HepG2 (cell line): ENCODE data around the gene FBXO7. TPM values are rescaled to one million over a fixed set of nuclear protein-coding genes. Genes with fewer than 3 reads are reported as not detected.

Experiments used
- FOXC1 ChIP-seq: sonication (generic); formaldehyde crosslinking; IDR thresholded peaks from 2 replicates; pipeline ENCODE4 v1.8.0; 2022; ENCODE audit warnings: mild to moderate bottlenecking, missing genetic modification reagents, borderline replicate concordance
- FOXM1 ChIP-seq: sonication (generic); formaldehyde crosslinking; IDR thresholded peaks from 2 replicates; pipeline ENCODE4 v1.5.0; 2020; ENCODE audit warnings: missing genetic modification reagents
- HOXA5 ChIP-seq: sonication (generic); formaldehyde crosslinking; IDR thresholded peaks from 2 replicates; pipeline ENCODE4 v1.4.0; 2020; ENCODE audit warnings: missing genetic modification reagents
- KLF9 ChIP-seq: IDR thresholded peaks from 2 replicates; pipeline ENCODE4 v1.6.1; 2016; ENCODE audit warnings: low read depth
- LCORL ChIP-seq, 2 experiments: fragments of 450-650 bp in 1 of 2; sonication (generic) in 1 of 2; formaldehyde crosslinking in 1 of 2; IDR thresholded peaks; 2 replicates each; pipeline versions ENCODE4 v1.5.0 to v1.6.1; 2017 to 2020; ENCODE audit warnings: antibody characterized with exemption in 1 of 2, missing genetic modification reagents in 1 of 2
- NFYC ChIP-seq: IDR thresholded peaks from 2 replicates; pipeline ENCODE4 v1.6.1; 2016; ENCODE audit warnings: missing genetic modification reagents, missing compliant biosample characterization
- REL ChIP-seq: sonication (generic); formaldehyde crosslinking; conservative IDR thresholded peaks from 2 replicates; pipeline ENCODE4 v1.8.0; 2022; ENCODE audit warnings: mild to moderate bottlenecking, missing genetic modification reagents, moderate library complexity
- SMYD3 ChIP-seq: sonication (generic); formaldehyde crosslinking; IDR thresholded peaks from 2 replicates; pipeline ENCODE4 v1.8.1; 2023; ENCODE audit warnings: mild to moderate bottlenecking, missing genetic modification reagents
- TAF15 ChIP-seq: fragments of 200-400 bp; formaldehyde crosslinking; IDR thresholded peaks from one replicate; pipeline ENCODE4 v1.6.1; 2018; ENCODE audit warnings: mild to moderate bottlenecking, low read depth, low read length; ENCODE audit not compliant: poor library complexity, severe bottlenecking
- U2AF1 ChIP-seq: fragments of 200-400 bp; formaldehyde crosslinking; optimal IDR thresholded peaks from 2 replicates; pipeline ENCODE3; 2017; ENCODE audit warnings: mild to moderate bottlenecking, low read depth, low read length
- ZFY ChIP-seq: sonication (generic); formaldehyde crosslinking; IDR thresholded peaks from 2 replicates; pipeline ENCODE4 v1.4.0; 2020; ENCODE audit warnings: missing genetic modification reagents
- ZNF136 ChIP-seq: sonication (generic); formaldehyde crosslinking; IDR thresholded peaks from 2 replicates; pipeline ENCODE4 v1.8.1; 2022; ENCODE audit warnings: low read depth, mild to moderate bottlenecking, moderate library complexity, missing genetic modification reagents
- ZNF234 ChIP-seq: sonication (generic); formaldehyde crosslinking; conservative IDR thresholded peaks from 2 replicates; pipeline ENCODE4 v1.5.1; 2020; ENCODE audit warnings: mild to moderate bottlenecking, missing genetic modification reagents
- ZNF484 ChIP-seq: sonication (generic); formaldehyde crosslinking; IDR thresholded peaks from 2 replicates; pipeline ENCODE4 v1.5.1; 2020; ENCODE audit warnings: mild to moderate bottlenecking, low read depth, missing genetic modification reagents, borderline replicate concordance
- ZNF83 ChIP-seq: sonication (generic); formaldehyde crosslinking; IDR thresholded peaks from 2 replicates; pipeline ENCODE4 v1.4.0; 2020; ENCODE audit warnings: missing genetic modification reagents, mild to moderate bottlenecking, borderline replicate concordance
- polyA plus RNA-seq, 8 experiments: library from polyadenylated mRNA; depleted of rRNA in 3 of 8; stranded (reverse) in 7 of 8; unstranded in 1 of 8; fragments of >200 nt; fragmentation: Illumina TruSeq in 4 of 8; extraction: Trizol in 4 of 8; gene quantifications; 2 replicates each; pipeline versions ENCODE4 v1.2.1 to v1.2.3, GENCODE V29; 2011 to 2016; ENCODE audit warnings: low read depth in 4 of 8, missing spikeins in 1 of 8, mixed read lengths in 1 of 8; ENCODE audit not compliant: insufficient read depth in 1 of 8
- total RNA-seq, 5 experiments: library from RNA; depleted of rRNA; stranded (reverse); fragments of >200 nt; fragmentation: Illumina TruSeq; extraction: Trizol; gene quantifications; 2 replicates each; pipeline ENCODE4 v1.2.3, GENCODE V29; 2016; ENCODE audit warnings: low read depth in 1 of 5
- TF ChIP-seq, protein P1 (sequence below): sonication (generic); formaldehyde crosslinking; IDR thresholded peaks from 2 replicates; pipeline ENCODE4 v1.4.0; 2020; ENCODE audit warnings: missing genetic modification reagents, borderline replicate concordance
- TF ChIP-seq, protein P2 (sequence below): sonication (generic); formaldehyde crosslinking; IDR thresholded peaks from 2 replicates; pipeline ENCODE4 v1.4.0; 2020; ENCODE audit warnings: missing genetic modification reagents, mild to moderate bottlenecking, borderline replicate concordance
- TF ChIP-seq, protein P3 (sequence below): IDR thresholded peaks from 2 replicates; pipeline ENCODE4 v1.6.1; 2012; ENCODE audit warnings: low read length, improper control_type of control experiment

FBXO7 gene
- total and polyA plus RNA-seq, 2 of the 13 experiments (the other 11 are each of a cell fraction or from before 2014, with no cell fraction given) = 105 to 172 TPM

DNA sequence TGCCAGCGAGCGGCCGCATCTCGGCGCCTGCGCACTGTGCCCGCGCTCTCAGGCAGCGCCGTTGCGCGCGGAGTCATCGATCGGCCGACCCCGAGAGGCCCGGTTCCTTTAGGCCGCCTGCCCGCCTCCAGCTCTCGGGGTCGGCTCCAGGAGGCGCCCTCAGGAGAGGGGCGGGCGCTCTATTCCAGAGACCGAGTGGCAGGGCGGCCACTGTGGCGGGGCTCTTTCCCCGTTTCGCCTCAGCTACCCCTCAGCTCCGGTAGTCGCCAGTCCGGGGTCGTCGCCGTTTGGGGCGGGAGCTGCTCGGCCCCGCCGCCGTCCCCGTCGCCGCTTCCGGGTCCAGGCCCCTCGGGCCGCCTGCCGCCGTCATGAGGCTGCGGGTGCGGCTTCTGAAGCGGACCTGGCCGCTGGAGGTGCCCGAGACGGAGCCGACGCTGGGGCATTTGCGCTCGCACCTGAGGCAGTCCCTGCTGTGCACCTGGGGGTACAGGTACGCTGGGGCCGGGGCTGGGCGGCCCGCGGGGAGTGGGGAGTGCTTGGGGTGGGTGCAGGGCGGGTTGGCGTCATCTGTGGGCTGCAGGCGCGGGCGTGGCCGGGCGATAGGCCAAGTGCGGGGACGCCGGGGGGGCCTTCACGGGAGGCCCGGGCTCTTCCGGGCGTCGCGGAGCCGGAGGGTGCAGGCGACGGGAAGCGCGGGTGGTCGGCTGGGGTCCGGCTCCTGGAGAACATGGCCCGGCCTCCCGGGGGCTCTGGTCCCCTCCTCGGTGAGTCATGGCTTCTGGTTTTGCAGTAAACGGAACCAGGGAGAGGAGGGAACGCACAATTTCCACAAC, at the start of gene FBXO7 (continued):
- TF ChIP-seq, protein P1, sequence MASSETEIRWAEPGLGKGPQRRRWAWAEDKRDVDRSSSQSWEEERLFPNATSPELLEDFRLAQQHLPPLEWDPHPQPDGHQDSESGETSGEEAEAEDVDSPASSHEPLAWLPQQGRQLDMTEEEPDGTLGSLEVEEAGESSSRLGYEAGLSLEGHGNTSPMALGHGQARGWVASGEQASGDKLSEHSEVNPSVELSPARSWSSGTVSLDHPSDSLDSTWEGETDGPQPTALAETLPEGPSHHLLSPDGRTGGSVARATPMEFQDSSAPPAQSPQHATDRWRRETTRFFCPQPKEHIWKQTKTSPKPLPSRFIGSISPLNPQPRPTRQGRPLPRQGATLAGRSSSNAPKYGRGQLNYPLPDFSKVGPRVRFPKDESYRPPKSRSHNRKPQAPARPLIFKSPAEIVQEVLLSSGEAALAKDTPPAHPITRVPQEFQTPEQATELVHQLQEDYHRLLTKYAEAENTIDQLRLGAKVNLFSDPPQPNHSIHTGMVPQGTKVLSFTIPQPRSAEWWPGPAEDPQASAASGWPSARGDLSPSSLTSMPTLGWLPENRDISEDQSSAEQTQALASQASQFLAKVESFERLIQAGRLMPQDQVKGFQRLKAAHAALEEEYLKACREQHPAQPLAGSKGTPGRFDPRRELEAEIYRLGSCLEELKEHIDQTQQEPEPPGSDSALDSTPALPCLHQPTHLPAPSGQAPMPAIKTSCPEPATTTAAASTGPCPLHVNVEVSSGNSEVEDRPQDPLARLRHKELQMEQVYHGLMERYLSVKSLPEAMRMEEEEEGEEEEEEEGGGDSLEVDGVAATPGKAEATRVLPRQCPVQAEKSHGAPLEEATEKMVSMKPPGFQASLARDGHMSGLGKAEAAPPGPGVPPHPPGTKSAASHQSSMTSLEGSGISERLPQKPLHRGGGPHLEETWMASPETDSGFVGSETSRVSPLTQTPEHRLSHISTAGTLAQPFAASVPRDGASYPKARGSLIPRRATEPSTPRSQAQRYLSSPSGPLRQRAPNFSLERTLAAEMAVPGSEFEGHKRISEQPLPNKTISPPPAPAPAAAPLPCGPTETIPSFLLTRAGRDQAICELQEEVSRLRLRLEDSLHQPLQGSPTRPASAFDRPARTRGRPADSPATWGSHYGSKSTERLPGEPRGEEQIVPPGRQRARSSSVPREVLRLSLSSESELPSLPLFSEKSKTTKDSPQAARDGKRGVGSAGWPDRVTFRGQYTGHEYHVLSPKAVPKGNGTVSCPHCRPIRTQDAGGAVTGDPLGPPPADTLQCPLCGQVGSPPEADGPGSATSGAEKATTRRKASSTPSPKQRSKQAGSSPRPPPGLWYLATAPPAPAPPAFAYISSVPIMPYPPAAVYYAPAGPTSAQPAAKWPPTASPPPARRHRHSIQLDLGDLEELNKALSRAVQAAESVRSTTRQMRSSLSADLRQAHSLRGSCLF = no peak
- TF ChIP-seq HOXA5 (0 out of 2 replicates have a peak, but pooled peaks have one; percentile 49), TAF15 (no peak), FOXM1 (CRISPR knock-in tag) (no peak), ZNF136 (CRISPR knock-in tag) (no peak), KLF9 (CRISPR knock-in tag) (no peak), NFYC (no peak), ZNF234 (CRISPR knock-in tag) (peak; percentile 54; the same call in 1 of the 2 replicates), SMYD3 (CRISPR knock-in tag) (peak; percentile 80; the same call in 1 of the 2 replicates), ZFY (CRISPR knock-in tag) (peak; percentile 96), LCORL (IDR thresholded peaks at IDR 0.05) (no peak), LCORL (CRISPR knock-in tag; IDR thresholded peaks at IDR 0.05) (peak; percentile 81), REL (CRISPR knock-in tag) (no peak), ZNF83 (CRISPR knock-in tag) (no peak), ZNF484 (CRISPR knock-in tag) (no peak), FOXC1 (CRISPR knock-in tag) (no peak; the same call in 1 of the 2 replicates), U2AF1 (peak; percentile 51)
- TF ChIP-seq, protein P2, sequence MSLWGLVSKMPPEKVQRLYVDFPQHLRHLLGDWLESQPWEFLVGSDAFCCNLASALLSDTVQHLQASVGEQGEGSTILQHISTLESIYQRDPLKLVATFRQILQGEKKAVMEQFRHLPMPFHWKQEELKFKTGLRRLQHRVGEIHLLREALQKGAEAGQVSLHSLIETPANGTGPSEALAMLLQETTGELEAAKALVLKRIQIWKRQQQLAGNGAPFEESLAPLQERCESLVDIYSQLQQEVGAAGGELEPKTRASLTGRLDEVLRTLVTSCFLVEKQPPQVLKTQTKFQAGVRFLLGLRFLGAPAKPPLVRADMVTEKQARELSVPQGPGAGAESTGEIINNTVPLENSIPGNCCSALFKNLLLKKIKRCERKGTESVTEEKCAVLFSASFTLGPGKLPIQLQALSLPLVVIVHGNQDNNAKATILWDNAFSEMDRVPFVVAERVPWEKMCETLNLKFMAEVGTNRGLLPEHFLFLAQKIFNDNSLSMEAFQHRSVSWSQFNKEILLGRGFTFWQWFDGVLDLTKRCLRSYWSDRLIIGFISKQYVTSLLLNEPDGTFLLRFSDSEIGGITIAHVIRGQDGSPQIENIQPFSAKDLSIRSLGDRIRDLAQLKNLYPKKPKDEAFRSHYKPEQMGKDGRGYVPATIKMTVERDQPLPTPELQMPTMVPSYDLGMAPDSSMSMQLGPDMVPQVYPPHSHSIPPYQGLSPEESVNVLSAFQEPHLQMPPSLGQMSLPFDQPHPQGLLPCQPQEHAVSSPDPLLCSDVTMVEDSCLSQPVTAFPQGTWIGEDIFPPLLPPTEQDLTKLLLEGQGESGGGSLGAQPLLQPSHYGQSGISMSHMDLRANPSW (CRISPR knock-in tag) = no peak; the same call in 1 of the 2 replicates
- TF ChIP-seq, protein P3, sequence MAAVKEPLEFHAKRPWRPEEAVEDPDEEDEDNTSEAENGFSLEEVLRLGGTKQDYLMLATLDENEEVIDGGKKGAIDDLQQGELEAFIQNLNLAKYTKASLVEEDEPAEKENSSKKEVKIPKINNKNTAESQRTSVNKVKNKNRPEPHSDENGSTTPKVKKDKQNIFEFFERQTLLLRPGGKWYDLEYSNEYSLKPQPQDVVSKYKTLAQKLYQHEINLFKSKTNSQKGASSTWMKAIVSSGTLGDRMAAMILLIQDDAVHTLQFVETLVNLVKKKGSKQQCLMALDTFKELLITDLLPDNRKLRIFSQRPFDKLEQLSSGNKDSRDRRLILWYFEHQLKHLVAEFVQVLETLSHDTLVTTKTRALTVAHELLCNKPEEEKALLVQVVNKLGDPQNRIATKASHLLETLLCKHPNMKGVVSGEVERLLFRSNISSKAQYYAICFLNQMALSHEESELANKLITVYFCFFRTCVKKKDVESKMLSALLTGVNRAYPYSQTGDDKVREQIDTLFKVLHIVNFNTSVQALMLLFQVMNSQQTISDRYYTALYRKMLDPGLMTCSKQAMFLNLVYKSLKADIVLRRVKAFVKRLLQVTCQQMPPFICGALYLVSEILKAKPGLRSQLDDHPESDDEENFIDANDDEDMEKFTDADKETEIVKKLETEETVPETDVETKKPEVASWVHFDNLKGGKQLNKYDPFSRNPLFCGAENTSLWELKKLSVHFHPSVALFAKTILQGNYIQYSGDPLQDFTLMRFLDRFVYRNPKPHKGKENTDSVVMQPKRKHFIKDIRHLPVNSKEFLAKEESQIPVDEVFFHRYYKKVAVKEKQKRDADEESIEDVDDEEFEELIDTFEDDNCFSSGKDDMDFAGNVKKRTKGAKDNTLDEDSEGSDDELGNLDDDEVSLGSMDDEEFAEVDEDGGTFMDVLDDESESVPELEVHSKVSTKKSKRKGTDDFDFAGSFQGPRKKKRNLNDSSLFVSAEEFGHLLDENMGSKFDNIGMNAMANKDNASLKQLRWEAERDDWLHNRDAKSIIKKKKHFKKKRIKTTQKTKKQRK = no peak
